HL-60/S4 treated with phorbol 12-myristate 13-acetate at 8.2 ng/mL for 4 days and 3 days (cell line): Measurements from ENCODE around the gene GTF2H1.

Experiments
- in situ Hi-C: fragments of 300-500 bp; cut with MboI; formaldehyde crosslinking; loops from 2 replicates; pipeline ENCODE4 v1.15.0; 2022; ENCODE audit warnings: low sequenced_read_pairs

The GTF2H1 gene

DNA sequence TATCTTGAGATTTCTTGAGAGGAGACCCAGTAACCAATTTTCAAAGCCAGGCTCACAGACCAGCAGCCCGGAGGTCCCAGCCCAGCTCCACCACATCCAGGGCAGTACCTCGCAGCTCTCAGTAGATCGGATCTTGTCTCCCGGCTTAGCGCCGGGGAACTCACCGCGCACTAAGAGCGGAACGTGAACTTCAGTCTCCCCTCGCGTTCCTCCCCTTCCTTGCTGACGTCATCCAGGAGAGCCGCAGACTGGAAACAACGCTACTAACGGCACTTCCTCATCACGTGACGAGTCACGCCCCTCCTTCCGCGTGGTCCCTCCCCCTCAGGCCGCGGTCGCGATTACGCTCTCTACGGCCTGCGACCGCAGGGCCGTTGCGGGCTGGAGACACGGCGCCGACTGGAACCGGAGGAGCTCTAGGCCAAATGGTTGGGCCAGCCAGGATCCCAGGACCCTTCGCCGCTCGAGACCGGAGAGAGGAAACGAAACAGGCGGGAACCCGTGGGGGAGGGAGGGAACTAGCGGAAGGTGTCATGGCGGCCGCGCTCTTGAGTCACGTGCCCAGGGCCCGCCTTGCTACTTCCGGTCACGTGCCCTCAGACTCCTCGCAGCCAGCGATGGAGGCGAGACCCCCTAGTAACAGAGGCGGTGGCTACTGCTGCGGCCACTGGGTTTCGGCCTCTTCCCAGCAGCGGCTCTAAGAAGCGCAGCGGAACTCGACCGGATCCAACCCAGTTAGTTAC, at the start of gene GTF2H1, which contains the start of gene HPS5:
GTF2H1 (plus strand) TSS at position 599 of the 743 bp plus-strand sequence. CDS start 10,508 bp downstream, outside the sequence.
HPS5 (minus strand) TSS at position 172 of the 743 bp plus-strand sequence. CDS start 4,282 bp downstream, outside the sequence.
- in situ Hi-C loops, result no loop called here

DNA sequence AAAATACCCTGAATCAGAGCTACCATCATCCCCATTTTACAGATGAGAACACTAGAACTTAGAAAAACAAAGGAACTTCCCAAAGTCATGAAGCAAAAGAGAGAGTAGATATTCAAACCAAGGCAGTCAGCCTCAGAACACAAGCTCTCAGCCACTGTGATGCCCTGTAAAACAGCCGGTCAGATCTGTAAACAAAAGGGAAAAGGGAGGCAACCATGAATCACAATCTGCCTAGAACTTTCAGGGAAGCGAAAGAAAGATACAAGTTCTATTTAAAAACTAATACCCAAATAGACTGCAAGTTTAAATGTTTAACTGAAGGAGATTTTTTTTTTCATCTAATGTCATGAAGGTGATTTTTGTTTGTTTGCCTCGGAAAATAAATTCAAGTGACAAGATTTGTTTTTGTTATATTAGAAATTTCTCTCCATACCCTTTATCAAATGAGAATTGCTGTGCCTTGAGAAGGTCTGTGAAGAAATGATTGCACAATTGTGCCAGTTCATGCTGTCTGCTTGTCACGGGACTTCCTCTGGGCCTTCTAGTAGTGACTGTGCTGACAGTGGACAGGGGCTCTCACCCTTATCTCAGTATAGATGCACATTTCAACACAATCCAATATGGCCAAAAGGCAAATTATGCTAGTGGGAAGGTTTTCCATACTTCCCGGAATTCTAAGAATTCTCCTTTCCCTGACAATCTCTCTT, 44.6 kb upstream of the GTF2H1 start:
- in situ Hi-C loops, result no loop called here

DNA sequence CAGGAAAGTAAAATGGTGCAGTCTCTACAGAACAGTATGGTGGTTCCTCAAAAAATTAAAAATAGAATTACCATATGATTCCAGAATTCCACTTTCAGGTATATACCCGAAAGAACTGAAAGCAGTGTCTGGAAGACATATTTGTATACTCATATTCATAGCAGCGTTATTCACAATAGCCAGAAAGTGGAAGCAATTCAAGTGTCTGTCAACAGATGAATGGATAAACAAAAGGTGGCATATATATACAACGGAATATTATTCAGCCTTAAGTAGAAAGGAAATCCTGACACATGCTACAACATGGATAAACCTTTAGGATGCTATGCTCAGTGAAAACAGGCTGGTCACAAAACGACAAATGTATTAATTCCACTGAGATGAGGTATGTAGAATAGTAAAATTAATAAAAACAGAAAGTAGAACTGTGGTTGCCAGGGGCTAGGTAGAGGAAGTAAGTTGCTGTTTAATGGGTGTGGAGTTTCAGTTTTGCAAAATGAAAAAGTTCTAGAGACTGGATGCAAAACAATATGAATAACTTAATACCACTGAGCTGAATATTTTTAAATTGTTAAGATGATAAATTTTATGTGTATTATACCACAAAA, 41.8 kb upstream of the GTF2H1 start:
- in situ Hi-C loops, result no loop called here

DNA sequence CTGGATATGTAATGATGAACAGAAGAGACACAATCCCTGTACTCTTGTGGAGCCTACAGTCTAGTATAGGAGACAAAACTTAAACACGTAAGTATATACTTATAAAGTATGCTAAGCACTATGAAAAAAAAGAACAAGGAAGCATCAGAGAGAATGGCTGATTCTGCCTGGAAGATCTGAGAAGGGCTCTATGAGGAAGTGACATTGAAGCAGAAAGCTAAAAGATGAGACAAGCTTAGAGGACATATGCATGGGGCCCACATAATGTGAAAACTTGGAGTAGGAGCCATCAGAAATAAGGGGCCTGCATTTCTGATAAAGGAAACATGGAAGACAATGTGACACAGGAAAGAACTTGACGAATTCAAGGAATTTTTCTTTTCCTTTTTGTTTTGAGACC, 39.7 kb upstream of the GTF2H1 start:
- in situ Hi-C loops, result no loop called here

DNA sequence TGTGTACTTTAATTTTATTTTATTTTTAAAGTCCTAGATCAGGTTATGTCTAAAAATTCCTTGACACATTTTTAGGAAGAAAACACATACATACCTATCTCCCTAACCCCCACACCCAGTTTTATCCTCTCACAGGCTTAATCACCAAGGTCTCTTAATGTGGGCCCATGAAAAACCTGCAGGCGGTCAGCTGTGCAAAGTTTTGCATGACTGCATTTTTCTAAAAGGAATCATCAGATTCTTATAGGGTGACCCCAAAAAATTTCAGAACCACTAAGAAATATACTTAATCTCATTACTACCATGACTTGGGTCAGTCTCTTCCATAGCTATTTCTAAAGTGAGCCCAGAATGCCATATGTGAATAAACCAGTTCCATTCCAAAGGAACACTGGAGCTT, 36.5 kb upstream of the GTF2H1 start:
- in situ Hi-C loops, result no loop called here

DNA sequence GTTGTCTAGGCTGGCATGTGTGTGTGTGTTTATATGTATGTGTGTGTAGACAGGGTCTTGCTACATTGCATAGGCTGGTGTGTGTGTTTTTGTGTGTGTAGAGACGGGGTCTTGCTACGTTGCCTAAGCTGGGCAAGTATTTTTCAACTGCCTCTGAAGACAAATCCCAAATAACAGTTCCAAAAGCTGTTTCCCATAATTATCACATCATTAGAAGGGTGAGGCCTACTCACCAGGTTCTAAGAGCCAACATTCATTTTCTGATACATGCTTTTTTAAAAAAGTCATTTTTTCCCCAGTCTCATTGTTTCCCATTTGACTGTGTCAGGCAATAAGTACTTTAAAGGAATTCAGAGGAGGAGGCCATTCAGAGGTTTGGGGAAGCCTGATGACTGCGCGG, 33.5 kb upstream of the GTF2H1 start:
- in situ Hi-C loops, result no loop called here

DNA sequence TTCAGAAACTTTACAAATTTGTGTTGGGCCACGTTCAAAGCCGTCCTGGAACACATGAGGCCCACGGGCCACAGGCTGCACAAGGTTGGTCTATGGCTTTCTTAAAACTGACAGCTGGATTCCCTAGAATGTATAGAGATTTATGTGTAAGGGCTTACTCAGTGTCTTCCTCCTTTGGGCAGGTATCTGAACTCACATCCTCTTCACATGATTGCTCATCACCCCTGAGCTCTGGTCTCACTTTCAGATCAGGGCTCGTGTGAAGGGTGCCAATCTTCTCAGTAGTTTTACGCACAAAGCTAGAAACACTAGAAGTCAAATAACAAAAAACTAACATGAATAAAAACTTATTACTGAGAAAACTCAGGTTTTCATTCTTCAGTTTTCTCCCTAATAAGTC, 27.5 kb upstream of the GTF2H1 start:
- in situ Hi-C loops, result no loop called here

DNA sequence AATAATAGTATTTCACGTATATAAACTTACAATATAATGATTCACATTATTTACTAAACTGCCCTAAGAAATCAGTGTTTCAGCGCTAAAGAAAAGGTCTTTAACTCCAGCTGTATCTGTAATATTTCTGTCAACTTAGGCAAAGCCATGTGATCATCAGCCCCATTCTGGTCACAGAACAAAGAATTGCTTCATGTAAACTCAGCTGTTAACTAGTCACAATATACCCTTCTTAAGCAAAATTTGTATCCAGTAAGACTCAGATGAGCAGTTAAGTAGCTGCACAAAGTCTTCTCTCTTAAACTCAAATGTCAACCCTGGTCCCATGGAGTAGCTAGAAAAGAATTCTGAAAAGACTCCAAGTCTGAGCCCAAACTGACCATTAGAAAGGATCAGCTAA, 27.1 kb upstream of the GTF2H1 start:
- in situ Hi-C loops, result no loop called here

DNA sequence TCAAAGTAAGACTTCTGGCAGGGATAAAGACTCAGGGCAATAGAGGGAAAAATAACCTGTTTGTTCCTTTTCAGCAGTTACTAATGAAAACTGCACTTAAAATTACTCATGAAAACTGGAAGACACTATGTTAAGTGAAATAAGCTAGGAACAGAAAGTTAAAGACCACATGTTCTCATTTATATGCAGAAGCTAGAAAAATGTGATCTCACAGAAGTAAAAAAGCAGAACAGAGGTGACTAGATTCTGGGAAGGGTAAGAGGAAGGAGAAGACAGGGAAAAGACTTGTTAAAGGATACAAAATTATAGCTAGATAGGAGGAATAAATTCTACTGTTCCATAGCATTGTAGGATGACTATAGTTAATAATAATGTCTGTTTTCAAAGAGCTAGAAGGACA, 22.6 kb upstream of the GTF2H1 start:
- in situ Hi-C loops, result no loop called here

DNA sequence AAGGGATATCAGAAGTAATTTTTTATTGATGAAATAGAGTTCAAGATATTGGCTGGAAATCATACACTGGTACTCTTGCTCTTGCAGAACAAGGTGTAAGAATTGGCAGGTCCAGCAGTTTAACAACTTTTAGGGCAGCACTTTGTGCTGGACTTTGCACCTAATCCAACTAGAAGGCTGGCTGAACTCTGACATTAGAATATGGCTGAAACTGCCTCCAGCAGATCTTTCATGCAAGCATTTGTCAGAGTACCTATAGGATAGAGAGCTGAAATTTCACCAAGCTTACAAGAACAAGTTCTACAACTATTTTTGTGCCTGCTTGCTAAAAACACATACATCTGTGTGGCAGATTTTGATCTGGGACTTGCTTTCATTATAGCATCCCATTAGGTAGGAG, 17.6 kb upstream of the GTF2H1 start:
- in situ Hi-C loops, result no loop called here

DNA sequence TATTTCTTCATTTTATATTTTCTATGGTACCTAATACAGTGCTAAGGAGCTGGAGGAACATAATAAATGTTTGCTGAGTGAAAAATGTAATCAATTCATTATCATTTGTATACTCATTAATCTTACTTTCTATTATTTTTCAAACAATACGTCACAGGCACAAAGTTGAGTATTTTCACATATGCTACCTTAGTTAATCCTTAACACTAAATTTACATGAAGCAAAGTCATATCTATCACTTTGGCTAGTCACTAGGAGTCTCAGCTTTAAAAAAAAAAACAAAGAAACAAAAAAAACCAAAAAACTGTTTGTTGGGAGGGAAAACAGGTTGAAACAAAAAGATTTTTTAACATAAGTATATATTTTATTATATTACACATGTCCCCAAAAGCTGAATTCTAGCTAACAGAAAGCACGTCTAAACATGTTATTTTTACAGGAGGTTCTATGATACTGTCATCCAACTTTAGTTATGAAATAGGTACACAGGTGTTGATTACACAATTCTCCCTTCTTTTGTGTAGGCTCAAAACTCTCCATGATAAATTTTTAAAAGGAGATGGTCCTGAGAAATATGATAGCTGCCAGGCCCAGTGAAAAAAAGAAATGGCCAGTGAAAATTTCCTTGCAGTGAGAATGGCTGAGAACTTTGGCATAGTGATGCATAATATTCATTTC, 14.8 kb upstream of the GTF2H1 start:
- in situ Hi-C loops, result no loop called here

DNA sequence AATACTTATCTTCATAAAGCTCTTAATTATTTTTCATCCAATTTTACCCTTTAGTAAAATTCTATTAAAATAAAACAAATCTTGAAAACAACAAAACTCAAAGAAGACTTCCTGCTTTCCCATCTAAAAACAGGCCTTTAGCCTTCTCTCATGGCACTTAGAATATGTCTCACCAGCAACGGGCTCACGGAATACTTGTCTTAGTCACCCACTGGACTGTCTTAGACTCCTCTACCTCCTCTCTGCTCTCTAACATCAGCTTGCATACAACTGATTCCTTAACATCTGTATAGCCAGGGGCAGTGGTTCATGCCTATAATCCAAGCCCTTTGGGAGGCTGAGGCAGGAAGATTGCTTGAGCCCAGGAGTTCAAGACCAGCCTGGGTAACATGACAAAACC, 14.1 kb upstream of the GTF2H1 start:
- in situ Hi-C loops, result no loop called here

DNA sequence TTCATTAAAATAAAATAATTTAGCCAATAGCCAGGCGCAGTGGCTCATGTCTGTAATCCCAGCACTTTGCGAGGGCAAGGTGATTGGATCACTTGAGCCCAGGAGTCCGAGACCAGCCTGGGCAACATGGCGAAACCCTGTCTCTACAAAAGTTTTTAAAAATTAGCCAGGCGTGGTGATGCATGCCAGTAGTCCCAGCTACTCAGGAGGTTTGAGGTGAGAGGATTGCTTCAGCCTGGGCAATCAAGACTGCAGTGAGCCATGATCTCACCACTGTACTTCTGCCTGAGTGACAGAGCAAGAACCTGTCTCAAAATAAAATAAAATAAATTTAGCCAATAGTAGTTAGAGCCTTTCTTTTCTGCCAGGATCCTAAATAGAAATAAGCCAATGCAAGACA, 12.7 kb upstream of the GTF2H1 start:
- in situ Hi-C loops, result no loop called here

DNA sequence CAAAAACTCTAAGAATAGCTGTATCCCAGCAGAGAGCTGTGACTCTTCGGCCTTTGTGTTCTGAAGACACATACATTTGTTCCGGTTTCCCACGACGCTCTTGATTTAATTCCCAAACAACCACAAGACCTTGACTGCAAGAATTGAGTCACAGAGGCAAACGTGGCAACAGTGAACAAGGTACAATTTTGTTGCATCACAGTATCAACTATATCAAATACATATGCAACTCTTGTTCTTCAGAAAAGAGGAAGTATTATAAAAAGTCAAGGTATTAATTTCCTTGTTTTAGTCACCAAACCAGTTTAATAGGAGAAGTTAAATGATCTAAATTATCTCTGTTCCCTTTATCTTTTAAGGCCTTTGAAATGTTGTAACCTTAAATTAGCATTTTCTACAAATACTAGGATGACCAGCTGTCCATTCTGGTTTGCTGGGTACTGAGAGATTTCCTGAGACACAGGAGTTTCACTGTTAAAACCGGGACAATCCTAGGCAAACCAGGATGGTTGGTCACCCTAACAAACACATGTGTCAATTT, 11.5 kb upstream of the GTF2H1 start:
- in situ Hi-C loops, result no loop called here

DNA sequence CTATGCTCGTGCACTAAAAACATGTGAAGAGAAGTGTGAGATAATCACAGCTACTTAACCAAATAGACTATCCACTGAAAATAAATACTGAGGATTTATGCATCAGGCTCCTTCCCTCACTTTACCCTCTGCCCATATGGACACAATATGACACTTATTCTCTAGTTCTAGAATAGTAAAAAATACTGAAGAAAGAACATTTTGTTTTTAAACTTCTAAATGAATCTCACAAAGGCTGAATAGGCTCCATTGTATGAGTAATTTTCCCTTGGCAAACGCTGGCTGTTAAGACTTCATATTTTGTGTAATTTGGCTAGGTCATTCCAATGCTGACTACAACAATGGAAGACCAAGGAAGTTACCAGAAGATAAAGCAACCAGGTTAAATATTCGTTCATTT, 10.4 kb upstream of the GTF2H1 start:
- in situ Hi-C loops, result no loop called here

DNA sequence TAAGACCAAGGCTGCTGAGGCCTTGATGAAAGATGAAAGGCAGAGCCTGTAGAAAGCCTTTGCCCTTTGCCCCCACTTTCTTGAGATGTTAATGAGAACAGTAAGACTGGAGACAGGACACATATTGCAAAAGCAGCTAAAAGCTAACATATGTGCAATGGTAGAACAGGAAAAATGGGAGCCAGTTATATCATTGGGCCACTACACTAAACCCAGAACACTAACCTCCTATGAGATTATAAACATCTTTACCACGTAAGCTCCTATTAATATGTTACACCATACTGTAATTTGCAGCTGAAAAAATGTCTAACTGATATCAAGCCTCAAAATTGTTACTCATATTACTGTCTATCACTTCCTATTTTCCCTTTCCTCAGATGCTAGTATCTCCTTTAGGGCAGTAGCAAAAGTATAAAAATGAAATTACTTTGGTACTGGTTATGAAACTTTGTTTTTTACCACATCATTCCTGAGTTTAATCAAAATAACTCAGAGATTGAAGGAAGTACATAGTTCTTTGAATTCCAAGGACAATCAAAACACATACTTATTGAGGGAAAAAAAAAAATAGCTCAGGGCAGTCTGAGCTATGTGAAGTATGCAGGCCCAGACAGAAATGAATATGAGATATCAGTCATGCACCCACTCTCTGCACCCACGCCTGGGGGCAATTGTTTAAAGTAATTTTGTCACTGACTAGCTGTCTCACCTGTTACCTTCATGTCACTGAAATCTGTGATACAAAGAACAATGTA, 9.5 kb upstream of the GTF2H1 start:
- in situ Hi-C loops, result no loop called here

DNA sequence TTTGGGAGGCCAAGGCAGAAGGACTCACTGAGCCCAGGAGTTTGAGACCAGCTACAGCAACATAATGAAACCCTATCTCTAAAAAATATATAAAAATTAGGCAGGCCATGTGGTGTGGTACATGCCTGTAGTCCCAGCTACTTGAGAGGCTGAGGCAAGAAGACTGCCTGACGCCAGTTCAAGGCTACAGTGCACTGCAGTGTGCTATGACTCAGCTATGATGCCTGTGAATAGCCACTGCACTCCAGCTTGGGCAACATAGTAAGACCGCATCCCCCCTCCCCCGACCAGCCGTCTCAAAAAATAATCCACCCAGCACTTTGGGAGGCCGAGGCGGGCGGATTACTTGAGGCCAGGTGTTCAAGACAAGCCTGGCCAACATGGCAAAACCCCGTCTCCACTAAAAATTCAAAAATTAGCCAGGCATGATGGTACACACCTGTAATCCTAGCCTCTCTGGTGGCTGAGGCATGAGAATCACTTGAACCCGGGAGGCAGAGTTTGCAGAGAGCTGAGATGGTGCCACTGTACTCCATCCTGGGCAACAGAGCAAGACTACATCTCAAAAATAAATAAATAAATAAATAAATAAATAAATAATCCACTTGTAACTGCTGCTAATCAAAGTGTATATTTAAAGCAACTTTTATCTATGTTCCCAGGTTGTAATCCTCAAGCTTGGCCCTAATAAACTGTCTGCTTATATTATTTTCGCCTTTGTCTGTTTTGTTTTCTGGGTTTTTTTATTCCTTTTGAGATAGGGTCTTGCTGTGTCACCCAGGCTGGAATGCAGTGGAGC, 8.2 kb upstream of the GTF2H1 start:
- in situ Hi-C loops, result no loop called here

DNA sequence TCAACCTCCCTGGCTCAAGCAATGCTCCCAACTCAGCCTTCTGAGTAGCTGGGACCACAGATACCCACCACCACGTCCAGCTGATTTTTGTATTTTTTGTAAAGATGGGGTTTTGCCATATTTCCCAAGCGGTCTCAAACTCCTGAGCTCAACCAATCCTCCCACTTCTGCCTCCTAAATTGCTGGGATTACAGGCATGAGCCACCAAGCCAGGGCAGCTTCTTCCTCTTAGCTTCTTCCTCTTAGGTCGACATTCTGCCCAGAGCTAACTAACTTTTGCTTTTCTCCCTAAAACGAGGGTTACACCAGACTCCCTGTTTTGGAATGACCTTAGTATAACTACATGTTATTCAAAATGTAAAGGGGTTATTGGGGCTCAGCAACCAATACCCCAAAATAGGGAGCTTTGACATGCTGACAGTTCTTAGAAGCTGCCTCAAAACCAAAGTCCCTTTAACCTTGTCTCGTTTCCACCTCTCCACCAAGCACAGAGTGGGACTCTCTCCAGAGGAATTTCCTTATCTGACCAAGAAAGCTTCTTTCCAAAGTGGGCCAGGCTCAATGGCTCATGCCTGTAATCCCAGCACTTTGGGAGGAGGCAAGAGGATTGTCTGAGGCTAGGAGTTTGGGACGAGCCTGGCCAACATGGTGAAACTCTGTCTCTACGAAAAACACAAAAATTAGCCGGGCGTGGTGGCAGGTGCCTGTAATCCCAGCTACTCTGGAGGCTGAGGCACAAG, 7.4 kb upstream of the GTF2H1 start:
- in situ Hi-C loops, result no loop called here

DNA sequence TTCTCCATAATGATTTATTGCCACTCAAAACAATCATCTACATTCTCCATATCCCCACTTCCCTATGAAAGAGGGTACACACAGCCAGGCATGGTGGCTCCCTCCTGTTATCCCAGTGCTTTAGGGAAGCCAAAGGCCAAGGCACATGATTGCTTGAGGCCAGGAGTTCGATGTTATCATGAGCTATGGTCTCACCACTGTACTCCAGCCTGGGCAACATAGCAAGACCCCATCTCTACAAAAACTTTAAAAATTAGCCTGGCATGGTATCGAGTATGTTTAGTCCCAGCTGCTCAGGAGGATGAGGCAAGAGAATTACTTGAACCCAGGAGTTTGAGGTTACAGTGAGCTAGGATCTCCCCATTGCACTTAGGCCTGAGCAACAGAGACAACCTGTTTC, 6.5 kb upstream of the GTF2H1 start:
- in situ Hi-C loops, result no loop called here
